Sciatic nerve (tissue), 2 donors: ENCODE data around the gene PRRC2C. TPM values are rescaled to one million over a fixed set of nuclear protein-coding genes. Genes with fewer than 3 reads are reported as not detected.
"Not testable (repeated sequence)": the region's sequence is repeated elsewhere in the genome, so short reads cannot be mapped to it uniquely, and the experiment has no call there.

Source experiments
- ATAC-seq: fragments of 200-7000 bp; cut with Tn5 transposase; one replicate; pipeline ENCODE4 v1.9.1; 2020; ENCODE audit warnings: mild to moderate bottlenecking, moderate library complexity
- DNase-seq: peaks from one replicate; pipeline ENCODE4 v3.0.0-alpha.2; 2020; ENCODE audit warnings: low spot score
- intact Hi-C: fragments of 100-400 bp; cut with DNase I; formaldehyde crosslinking; loops from one replicate; pipeline ENCODE4 v1.14.2; 2022
- total RNA-seq: library from RNA; stranded (reverse); fragmentation: NEBNext Ultra II Directional; extraction: Animal tissue kit (Norgen Biotek cat#: 25700); gene quantifications from one replicate; pipeline ENCODE4 v1.2.1, GENCODE V29; 2021
- donor health status: DM: no; HTN: no; CAD: no.
- donor health status: DM: no; HTN: no; CAD: no.

PRRC2C gene
- total RNA-seq, 1 donor from 2014 or later = 182 TPM

GRCh38 chr1:171494076-171494475, 8.7 kb downstream of the PRRC2C start:
- DNase-seq (no peak), ATAC-seq (no peak)
- intact Hi-C loops = no loop called here

GRCh38 chr1:171495444-171495843, 10.1 kb downstream of the PRRC2C start:
- ATAC-seq (no peak), DNase-seq (no peak)
- intact Hi-C loops = no loop called here

DNA sequence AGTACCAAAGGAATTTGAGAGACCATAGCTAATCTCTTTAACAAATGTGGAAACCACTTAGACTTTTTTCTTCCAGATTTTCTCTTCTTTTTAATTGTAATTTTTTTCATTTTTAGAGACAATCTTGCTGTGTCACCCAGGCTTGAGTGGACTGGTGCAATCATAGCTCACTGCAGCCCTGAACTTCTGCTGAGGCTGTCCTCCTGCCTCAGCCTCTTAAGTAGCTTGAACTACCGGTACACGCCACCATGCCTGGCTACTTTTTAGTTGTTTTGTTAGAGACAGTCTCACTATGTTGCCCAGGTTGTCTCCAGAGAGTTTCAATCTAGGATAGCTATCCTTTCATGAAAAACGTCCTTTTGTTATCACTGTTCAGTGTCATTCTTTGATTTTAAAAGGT, 15.0 kb downstream of the PRRC2C start:
- intact Hi-C loops = no loop called here
- ATAC-seq = no peak
- DNase-seq = no peak

DNA sequence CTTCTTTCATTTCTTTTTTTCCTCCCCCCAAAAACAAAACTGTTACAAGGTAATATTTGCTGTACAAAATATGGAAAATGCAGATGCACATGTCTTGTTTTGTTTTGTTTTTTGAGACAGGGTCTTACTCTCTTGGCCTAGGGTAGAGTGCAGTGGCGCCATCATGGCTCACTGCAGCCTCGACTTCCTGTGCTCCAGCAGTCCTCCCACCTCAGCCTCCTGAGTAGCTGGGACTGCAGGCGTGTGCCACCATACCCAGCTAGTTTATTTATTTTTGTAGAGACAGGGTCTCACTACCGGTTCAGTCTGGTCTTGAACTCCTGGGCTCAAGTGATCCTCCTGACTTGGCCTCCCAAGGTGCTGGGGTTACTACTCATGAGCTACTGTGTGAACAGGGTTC, 15.5 kb downstream of the PRRC2C start:
- intact Hi-C loops = no loop called here
- ATAC-seq (no peak), DNase-seq (no peak)

GRCh38 chr1:171501305-171502024, 16.1 kb downstream of the PRRC2C start:
- DNase-seq (no peak), ATAC-seq (no peak)
- intact Hi-C loops = no loop called here

- intact Hi-C loops = no loop called here
- DNase-seq (no peak), ATAC-seq (no peak)
Observed at GRCh38 chr1:171506525-171507304, 21.4 kb downstream of the PRRC2C start.

GRCh38 chr1:171507435-171507834, 22.1 kb downstream of the PRRC2C start:
- intact Hi-C loops = no loop called here
- no peak for ATAC-seq
- no peak for DNase-seq

DNA sequence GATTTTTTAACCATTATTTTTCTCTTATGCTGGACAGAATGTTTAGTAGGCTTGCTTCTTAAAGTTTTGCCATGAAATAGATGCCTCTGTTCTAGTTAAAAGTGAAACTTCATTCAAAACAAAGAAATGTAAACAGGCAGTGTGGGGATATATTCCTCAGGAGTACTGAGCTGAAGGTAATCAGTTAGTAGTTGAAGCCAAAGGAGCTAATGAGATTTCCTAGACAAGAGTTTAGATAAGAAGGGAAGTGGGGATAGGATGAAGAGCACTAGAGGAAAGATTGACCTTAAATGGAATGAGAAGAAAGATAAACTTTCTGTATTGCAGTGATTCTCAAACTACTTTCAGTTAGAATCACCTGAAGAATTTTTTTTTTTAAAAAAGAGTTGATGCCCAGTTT, 23.9 kb downstream of the PRRC2C start:
- DNase-seq (no peak), ATAC-seq (no peak)
- intact Hi-C loops = no loop called here

- ATAC-seq (no peak), DNase-seq (no peak)
- intact Hi-C loops = no loop called here
Observed at GRCh38 chr1:171513743-171514142, 28.4 kb downstream of the PRRC2C start.

- DNase-seq = no peak
- intact Hi-C loops = no loop called here
- no peak for ATAC-seq
Observed at GRCh38 chr1:171515299-171515698, 30.0 kb downstream of the PRRC2C start.

DNA sequence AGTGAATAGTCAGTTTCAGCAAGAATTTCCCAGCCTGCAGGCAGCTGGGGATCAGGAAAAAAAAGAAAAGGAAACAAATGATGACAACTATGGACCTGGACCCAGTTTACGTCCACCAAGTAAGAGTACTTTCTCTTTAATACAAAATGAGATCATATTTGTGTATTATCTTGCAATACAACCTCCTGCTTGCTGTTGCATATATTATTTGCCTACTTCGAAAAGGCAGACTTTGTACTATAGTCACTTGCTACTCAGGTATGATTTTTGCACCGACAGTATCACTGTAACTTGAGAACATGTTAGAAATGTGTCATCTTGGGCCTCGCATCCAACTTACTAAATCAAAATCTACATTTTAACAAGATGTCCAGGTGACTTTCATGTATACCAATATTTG, 30.4 kb downstream of the PRRC2C start:
- DNase-seq (no peak), ATAC-seq (no peak)
- intact Hi-C loops = no loop called here

GRCh38 chr1:171521567-171521966, 36.2 kb downstream of the PRRC2C start:
- DNase-seq = no peak
- ATAC-seq = no peak
- intact Hi-C loops = no loop called here

DNA sequence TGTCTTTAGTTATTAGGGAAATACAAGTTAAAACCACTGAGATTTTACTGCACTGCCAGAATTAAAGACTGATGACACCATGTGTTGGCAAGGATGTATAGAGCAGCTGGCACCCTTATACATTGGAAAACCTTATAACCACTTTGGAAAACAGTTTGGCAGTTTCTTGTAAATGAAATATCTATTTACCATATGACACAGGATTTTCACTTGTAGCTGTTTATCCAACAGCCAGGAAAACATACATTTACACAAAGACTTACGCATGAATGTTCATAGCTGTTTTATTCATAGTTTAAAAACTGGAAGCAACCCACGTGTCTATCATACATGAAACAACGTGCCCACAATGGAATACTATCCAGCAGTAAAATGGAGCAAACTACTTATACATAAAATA, 45.3 kb downstream of the PRRC2C start:
- DNase-seq (no peak), ATAC-seq (no peak)
- intact Hi-C loops = no loop called here

DNA sequence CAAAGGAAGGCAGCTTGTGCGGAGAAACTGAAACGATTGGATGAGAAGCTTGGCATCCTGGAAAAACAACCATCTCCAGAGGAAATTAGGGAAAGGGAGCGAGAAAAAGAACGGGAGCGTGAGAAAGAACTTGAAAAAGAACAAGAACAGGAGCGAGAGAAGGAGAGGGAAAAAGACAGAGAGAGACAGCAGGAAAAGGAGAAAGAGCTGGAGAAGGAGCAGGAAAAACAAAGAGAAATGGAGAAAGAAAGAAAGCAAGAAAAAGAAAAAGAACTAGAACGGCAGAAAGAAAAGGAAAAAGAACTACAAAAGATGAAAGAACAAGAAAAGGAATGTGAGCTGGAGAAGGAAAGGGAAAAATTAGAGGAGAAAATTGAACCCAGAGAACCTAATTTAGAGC, 47.2 kb downstream of the PRRC2C start:
- intact Hi-C loops = no loop called here
- ATAC-seq = no peak
- DNase-seq = no peak

DNA sequence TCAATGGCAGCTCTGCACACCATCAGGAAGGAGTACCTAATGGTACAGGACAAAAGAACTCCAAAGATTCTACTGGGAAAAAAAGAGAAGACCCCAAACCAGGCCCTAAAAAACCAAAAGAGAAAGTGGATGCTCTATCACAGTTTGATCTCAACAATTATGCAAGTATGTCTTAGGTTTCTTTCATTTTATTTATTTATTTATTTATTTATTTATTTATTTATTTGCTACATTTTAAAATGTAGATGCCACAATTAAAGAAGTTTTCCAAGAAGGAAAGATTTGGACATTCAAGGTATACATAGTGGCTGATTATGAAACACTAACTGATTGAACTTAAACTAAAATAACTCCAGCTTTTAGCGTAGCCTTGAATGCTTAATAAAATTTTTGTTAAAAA, 60.2 kb downstream of the PRRC2C start:
- no peak for DNase-seq
- intact Hi-C loops = no loop called here
- no peak for ATAC-seq

DNA sequence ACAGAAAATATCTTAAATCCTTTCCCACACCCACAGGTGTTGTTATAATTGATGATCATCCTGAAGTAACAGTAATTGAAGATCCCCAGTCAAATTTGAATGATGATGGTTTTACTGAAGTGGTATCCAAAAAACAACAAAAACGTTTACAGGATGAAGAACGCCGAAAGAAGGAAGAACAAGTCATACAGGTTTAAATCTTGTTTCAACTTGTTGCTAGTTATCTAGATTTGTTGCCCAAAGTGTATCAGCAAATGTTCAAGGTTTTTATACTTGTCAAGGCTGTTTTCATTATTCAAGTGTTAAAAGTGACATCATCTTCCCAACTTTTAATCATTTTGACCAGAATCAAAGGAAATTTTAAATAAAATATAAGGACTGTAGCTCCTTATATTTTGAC, 64.7 kb downstream of the PRRC2C start:
- ATAC-seq = no peak

DNA sequence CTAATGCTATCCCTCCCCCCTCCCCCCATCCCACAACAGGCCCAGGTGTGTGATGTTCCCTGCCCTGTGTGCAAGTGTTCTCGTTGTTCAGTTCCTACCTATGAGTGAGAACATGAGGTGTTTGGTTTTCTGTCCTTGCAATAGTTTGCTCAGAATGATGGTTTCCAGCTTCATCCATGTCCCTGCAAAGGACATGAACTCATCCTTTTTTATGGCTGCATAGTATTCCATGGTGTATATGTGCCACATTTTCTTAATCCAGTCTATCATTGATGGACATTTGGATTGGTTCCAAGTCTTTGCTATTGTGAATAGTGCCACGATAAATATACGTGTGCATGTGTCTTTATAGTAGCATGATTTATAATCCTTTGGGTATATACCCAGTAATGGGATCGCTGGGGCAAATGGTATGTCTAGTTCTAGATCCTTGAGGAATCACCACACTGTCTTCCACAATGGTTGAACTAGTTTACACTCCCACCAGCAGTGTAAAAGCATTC, 65.3 kb downstream of the PRRC2C start:
- ATAC-seq, DNase-seq, intact Hi-C loops: not testable (repeated sequence)

More for the DNA sequence above, 64.7 kb downstream of the PRRC2C start:
- no peak for DNase-seq
- intact Hi-C loops = no loop called here

- ATAC-seq, intact Hi-C loops, DNase-seq: not testable (repeated sequence)
Observed at GRCh38 chr1:171553960-171554359, 68.6 kb downstream of the PRRC2C start.

- ATAC-seq (no peak), DNase-seq (no peak)
- intact Hi-C loops = no loop called here
Observed at GRCh38 chr1:171563675-171564074, 78.3 kb downstream of the PRRC2C start.

GRCh38 chr1:171566467-171566866, 81.1 kb downstream of the PRRC2C start:
- DNase-seq (no peak), ATAC-seq (no peak)
- intact Hi-C loops = no loop called here
